Fibroblast of mammary gland (primary cell): ENCODE measurements around the gene SUN2.

Experiments used
- DNase-seq: peaks from one replicate; pipeline ENCODE4 v3.0.0-alpha.2; 2010; ENCODE audit warnings: low read depth
- H3K4me3 ChIP-seq: 2 replicates; pipeline ENCODE4 v1.5.1; 2011; ENCODE audit warnings: low read depth, mild to moderate bottlenecking, low read length, moderate library complexity; ENCODE audit not compliant: control insufficient read depth
- CTCF ChIP-seq: conservative IDR thresholded peaks from 2 replicates; pipeline ENCODE4 v1.5.1; 2011; ENCODE audit warnings: low read depth, low read length, inconsistent platforms; ENCODE audit not compliant: control insufficient read depth, insufficient read depth

The SUN2 gene

DNA sequence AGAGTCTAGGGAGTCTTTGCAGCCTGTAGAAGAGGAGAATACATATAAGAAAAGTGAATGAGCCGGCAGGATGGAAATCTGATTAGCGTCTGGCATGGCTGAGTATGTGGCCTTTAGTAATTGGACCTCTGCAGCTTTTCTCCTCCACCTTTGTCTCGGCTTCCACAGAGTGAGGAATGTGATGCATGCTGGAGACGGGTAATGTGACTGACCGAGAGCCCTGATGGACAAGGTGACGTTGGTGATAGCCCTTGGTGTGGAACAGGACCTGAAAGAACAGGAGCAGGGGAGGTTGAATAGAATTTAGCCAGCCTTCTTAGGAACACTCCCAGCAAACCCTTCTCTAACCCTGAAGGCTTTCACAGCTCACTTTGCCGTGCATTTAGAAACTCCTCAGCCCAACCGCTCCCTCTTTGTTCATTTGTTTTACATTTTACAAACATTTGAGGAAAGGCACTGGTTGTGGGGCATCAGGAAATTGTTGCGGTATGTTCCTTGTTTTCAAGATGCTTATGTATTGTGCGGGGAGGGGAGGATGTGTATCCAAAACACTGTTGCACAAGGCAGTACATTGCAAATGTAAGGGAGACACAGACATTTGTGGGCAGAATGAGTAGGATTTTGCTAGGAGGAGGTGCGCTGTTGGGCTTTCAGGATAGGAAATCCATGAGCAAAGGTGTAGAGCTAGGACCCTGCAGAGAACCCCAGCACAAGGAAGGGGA, 43.2 kb downstream of the SUN2 start:
- no peak for DNase-seq
- no peak overlapping the region for H3K4me3 ChIP-seq
- no peak for TF ChIP-seq CTCF

- DNase-seq, result no peak
- TF ChIP-seq CTCF, result no peak
- no peak overlapping the region for H3K4me3 ChIP-seq
These were observed 44.9 kb downstream of the SUN2 start for GRCh38 chr22:38710866-38711265.

DNA sequence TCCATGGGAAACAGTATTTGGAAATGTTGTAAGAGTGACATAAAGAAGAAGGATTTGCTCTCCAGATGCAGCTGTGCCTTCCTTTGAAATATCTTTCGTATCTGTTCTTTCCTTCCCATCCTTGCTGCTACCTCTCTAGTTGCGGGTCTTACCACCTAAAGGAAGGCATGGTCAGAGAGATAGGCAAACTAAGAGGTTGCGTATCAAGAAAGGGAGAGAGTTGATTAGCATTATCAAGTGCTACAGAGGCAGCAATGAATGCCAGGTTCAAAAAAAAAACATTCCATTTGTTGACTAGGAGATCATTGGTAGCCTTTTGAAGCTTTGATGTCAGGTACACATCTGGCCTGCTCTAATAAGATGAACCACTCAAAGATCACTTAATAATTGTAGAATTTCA, 45.4 kb downstream of the SUN2 start:
- no peak for DNase-seq
- no peak overlapping the region for H3K4me3 ChIP-seq
- no peak for TF ChIP-seq CTCF

- no peak overlapping the region for H3K4me3 ChIP-seq
- no peak for DNase-seq
- no peak for TF ChIP-seq CTCF
These were observed 46.5 kb downstream of the SUN2 start for GRCh38 chr22:38709306-38709705.

- no peak for TF ChIP-seq CTCF
- no peak overlapping the region for H3K4me3 ChIP-seq
- DNase-seq, result no peak
These were observed 47.8 kb downstream of the SUN2 start for GRCh38 chr22:38707984-38708383.

GRCh38 chr22:38707346-38707745, 48.5 kb downstream of the SUN2 start:
- TF ChIP-seq CTCF, result no peak
- H3K4me3 ChIP-seq, result peak overlapping the region; percentile 70
- DNase-seq, result peak; percentile 63

GRCh38 chr22:38706901-38707195, 49.0 kb downstream of the SUN2 start:
- DNase-seq, result peak; percentile 23
- TF ChIP-seq CTCF, result no peak
- peak overlapping the region; percentile 70 for H3K4me3 ChIP-seq
